RWPE2 (cell line): ENCODE results near the gene C20orf141.

Experiments
- ATAC-seq: fragments of 200-7000 bp; cut with Tn5 transposase; 3 replicates; pipeline ENCODE4 v1.9.1; 2021; ENCODE audit warnings: low read depth
- DNase-seq: peaks from one replicate; pipeline ENCODE4 v3.0.0-alpha.2; 2020; ENCODE audit warnings: low spot score
- H3K27ac ChIP-seq: fragments of 450-650 bp; 2 replicates; pipeline ENCODE4 v1.5.1; 2017; ENCODE audit warnings: mild to moderate bottlenecking; ENCODE audit not compliant: poor library complexity, severe bottlenecking
- H3K27me3 ChIP-seq: fragments of 250-450 bp; sonication (Bioruptor Pico); 2 replicates; pipeline ENCODE4 v1.5.1; 2021; ENCODE audit warnings: mild to moderate bottlenecking, moderate library complexity; ENCODE audit not compliant: insufficient read depth, poor library complexity, severe bottlenecking
- H3K36me3 ChIP-seq: fragments of 250-450 bp; sonication (Bioruptor Pico); 2 replicates; pipeline ENCODE4 v1.5.1; 2020; ENCODE audit warnings: low read depth, mild to moderate bottlenecking, moderate library complexity
- H3K4me1 ChIP-seq: fragments of 250-450 bp; sonication (Bioruptor Pico); 2 replicates; pipeline ENCODE4 v1.5.1; 2021; ENCODE audit warnings: mild to moderate bottlenecking, moderate library complexity; ENCODE audit not compliant: insufficient read depth, poor library complexity, severe bottlenecking
- H3K4me3 ChIP-seq: fragments of 250-450 bp; sonication (Bioruptor Pico); 2 replicates; pipeline ENCODE4 v1.5.1; 2021; ENCODE audit warnings: mild to moderate bottlenecking, moderate library complexity; ENCODE audit not compliant: severe bottlenecking
- H3K9me3 ChIP-seq: fragments of 250-450 bp; sonication (Bioruptor Pico); 2 replicates; pipeline ENCODE4 v1.5.1; 2021; ENCODE audit warnings: mild to moderate bottlenecking, moderate library complexity; ENCODE audit not compliant: severe bottlenecking
- CTCF ChIP-seq: fragments of 450-650 bp; IDR thresholded peaks from one replicate; pipeline ENCODE4 v1.5.1; 2017; ENCODE audit warnings: mild to moderate bottlenecking, moderate library complexity; ENCODE audit not compliant: poor library complexity, severe bottlenecking

Gene C20orf141

DNA sequence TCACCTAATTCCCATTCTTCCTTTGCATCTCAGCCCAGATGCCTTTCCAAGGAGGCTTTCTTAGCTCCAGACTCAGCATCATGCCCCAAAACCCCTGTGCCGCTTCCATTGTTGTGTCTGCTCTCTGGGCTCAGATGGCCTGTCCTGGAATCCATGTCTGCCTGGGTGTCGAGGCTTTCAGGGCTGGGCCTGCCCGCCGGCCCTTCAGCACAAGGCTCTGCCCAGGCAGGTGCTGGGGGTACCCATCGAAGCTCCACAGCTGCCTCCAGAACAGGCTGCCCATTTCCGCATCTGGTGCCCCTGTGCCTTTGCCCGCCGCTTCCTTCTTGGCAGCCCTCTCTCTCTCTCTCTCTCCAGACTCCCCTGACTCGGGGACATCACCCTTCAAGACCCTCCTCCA, 15.5 kb upstream of the C20orf141 start:
- TF ChIP-seq CTCF: no peak
- H3K9me3 ChIP-seq: no peaks in the 10 kb centered on the region
- no peaks in the 10 kb centered on the region for H3K4me1 ChIP-seq
- H3K36me3 ChIP-seq: no peaks in the 10 kb centered on the region
- ATAC-seq: no peak
- no peak overlapping the region for H3K4me3 ChIP-seq
- H3K27me3 ChIP-seq: peaks cover 41% of the 10 kb centered on the region
- DNase-seq: no peak
- H3K27ac ChIP-seq: no peak overlapping the region

GRCh38 chr20:2799688-2800520, 14.9 kb upstream of the C20orf141 start:
- DNase-seq (no peak), ATAC-seq (peak; percentile 15; the same call in 1 of the 3 replicates)
- H3K9me3 ChIP-seq: no peaks in the 10 kb centered on the region
- no peaks in the 10 kb centered on the region for H3K36me3 ChIP-seq
- peaks cover 41% of the 10 kb centered on the region for H3K27me3 ChIP-seq
- TF ChIP-seq CTCF: no peak
- peak overlapping the region; percentile 15 for H3K4me3 ChIP-seq
- no peak overlapping the region for H3K27ac ChIP-seq
- H3K4me1 ChIP-seq: no peaks in the 10 kb centered on the region

DNA sequence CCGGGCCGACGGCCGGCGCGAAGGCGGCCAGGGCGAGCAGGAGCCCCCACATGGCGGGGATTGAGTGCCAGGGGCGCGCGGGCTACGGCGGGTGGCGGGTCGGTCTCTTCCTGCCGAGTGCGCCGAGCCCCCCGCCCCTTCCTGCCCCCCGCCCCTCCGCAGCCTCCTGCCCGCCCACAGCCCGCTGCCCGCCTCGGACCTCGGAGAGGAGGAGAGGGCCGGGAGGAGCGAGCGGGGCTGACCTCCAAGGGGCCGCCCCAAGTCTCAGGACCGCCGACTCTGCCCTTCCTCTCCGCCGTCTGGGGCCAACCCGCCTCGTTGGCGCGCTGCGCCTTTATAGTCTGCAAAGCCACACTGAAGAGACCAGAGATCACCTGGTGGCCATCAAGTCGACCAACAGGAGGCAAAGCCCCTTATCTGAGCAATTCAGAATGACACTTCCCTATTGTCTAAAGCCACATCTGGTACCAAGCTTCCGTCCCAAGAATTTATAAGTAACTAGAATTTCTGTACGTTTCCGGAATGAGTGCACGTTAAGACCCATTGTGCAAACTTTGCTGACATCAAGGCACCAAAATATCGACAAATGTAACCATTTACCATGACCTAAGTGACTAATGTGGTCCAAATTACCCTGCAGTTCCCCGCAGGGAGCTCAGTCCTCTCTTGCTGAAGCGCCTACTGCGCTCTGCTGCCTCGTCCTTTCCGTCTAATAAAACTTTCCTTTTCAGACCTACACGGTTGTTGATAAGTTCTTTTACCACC, 14.1 kb upstream of the C20orf141 start, which contains the start of gene CPXM1:
Gene CPXM1 (minus strand): TSS at position 107 of the 765 bp plus-strand sequence. CDS start 55 bp downstream, at position 52.
- ATAC-seq (peak; percentile 45; the same call in 2 of the 3 replicates), DNase-seq (no peak)
- no peak for TF ChIP-seq CTCF
- Histone ChIP-seq H3K27ac (no peak within 1 kb of the TSS), H3K4me1 (no peaks in the 10 kb centered on the region), H3K9me3 (no peaks in the 10 kb centered on the region), H3K36me3 (no peaks in the 10 kb centered on the region), H3K4me3 (peak within 1 kb of the TSS; percentile 15), H3K27me3 (peaks cover 41% of the 10 kb centered on the region)

DNA sequence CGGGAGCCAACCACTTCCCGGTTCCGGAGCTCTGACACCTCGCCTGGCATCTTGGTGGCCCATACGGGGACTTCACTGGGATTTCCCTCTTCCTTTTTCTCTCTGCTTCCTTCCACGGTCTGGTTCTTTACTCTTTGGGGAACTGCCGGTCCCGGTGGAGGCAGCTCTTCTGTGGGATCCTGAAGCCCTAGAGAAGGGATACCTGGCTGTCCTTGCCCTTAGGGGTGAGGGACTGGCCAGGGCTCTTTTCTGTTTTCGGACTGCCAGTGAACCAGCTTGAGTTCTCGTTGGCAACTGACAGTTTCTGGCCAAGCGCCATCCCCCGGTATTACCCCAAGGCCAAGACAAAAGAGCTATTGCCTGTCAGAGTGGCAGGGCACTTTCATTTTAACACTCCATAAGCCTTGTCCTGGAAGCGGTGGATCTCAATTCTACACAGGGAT, 13.5 kb upstream of the C20orf141 start:
- H3K36me3 ChIP-seq: no peaks in the 10 kb centered on the region
- DNase-seq (no peak), ATAC-seq (no peak)
- no peak overlapping the region for H3K4me3 ChIP-seq
- H3K4me1 ChIP-seq: no peaks in the 10 kb centered on the region
- no peaks in the 10 kb centered on the region for H3K9me3 ChIP-seq
- H3K27me3 ChIP-seq: peaks cover 41% of the 10 kb centered on the region
- H3K27ac ChIP-seq: no peak overlapping the region
- no peak for TF ChIP-seq CTCF
